HL-60 (cell line): ENCODE measurements around the gene EXOG.

Experiments
- CTCF ChIP-seq: IDR thresholded peaks from one replicate; pipeline ENCODE4 v1.5.1; 2011; ENCODE audit warnings: low read length, control low read depth, inconsistent platforms; ENCODE audit not compliant: insufficient read depth
- GABPA ChIP-seq: IDR thresholded peaks from 2 replicates; pipeline ENCODE4 v1.6.1; 2012; ENCODE audit warnings: low read depth
- POLR2AphosphoS5 ChIP-seq: IDR thresholded peaks from 2 replicates; pipeline ENCODE4 v1.6.1; 2012; ENCODE audit warnings: low read depth

GRCh38 chr3:38545983-38546382 lies 49.8 kb downstream of the EXOG start:
- TF ChIP-seq POLR2AphosphoS5, result no peak
- TF ChIP-seq CTCF, result no peak
- no peak for TF ChIP-seq GABPA
